Measurements from ENCODE around the gene APOBEC3B.

DNA sequence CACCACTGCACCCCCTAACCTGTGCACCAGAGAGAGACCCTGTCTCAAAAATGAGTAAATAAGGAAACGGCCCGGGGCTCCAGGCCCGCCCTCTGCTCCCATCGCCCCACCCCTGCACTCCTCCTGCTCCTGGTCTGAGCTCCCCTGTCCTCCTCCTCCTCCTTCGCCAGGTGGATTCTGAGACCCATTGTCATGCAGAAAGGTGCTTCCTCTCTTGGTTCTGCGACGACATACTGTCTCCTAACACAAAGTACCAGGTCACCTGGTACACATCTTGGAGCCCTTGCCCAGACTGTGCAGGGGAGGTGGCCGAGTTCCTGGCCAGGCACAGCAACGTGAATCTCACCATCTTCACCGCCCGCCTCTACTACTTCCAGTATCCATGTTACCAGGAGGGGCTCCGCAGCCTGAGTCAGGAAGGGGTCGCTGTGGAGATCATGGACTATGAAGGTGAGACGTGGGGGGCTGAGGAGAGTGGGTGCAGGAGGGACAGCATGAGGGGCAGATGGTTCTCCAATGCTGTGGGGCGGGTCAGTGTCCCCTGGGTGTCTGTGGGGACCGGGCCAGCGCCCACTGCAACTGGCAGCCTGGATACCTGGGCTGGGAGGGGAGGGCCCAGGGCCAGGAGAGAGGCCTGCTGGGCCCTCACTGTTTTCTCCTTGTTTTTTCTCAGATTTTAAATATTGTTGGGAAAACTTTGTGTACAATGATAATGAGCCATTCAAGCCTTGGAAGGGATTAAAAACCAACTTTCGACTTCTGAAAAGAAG, 35.6 kb downstream of the APOBEC3B start:
- TF ChIP-seq PATZ1 (CRISPR knock-in tag; IDR thresholded peaks at IDR 0.05; ENCODE audit: borderline replicate concordance): no peak
- TF ChIP-seq, protein P1, sequence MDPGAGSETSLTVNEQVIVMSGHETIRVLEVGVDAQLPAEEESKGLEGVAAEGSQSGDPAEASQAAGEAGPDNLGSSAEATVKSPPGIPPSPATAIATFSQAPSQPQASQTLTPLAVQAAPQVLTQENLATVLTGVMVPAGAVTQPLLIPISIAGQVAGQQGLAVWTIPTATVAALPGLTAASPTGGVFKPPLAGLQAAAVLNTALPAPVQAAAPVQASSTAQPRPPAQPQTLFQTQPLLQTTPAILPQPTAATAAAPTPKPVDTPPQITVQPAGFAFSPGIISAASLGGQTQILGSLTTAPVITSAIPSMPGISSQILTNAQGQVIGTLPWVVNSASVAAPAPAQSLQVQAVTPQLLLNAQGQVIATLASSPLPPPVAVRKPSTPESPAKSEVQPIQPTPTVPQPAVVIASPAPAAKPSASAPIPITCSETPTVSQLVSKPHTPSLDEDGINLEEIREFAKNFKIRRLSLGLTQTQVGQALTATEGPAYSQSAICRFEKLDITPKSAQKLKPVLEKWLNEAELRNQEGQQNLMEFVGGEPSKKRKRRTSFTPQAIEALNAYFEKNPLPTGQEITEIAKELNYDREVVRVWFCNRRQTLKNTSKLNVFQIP (CRISPR knock-in tag; IDR thresholded peaks at IDR 0.05; ENCODE audit: borderline replicate concordance, low read depth): no peak
- TF ChIP-seq CREB5 (CRISPR knock-in tag; IDR thresholded peaks at IDR 0.05; ENCODE audit: low read depth): no peak
